Suppressor macrophage (primary cell): ENCODE measurements around the gene SDK1.
"Not testable (repeated sequence)": the region's sequence is repeated elsewhere in the genome, so short reads cannot be mapped to it uniquely, and the experiment has no call there.

Source experiments
- DNase-seq, 4 experiments: peaks; one replicate each; pipeline ENCODE4 v3.0.0-alpha.2; 2020 to 2022

SDK1 gene

DNA sequence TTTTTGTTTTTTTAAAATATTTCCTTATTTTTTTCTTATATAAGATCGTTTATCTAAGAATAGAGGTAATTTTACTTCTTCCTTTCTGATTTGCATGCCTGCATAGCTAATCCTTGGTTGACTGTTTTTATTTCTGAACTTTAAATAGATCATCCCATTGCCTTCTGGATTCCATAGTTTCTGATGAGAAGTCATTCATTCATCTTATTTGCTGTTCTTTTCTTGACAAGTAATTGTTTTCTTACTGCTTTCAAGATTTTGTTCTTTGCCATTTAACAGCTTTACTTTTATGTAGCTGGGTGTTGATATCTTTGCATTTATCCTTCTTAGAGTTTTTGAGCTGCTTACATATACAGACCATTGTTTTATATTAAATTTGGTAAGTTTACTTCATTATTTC is 437.9 kb downstream of the SDK1 start:
- DNase-seq, result no peak

DNA sequence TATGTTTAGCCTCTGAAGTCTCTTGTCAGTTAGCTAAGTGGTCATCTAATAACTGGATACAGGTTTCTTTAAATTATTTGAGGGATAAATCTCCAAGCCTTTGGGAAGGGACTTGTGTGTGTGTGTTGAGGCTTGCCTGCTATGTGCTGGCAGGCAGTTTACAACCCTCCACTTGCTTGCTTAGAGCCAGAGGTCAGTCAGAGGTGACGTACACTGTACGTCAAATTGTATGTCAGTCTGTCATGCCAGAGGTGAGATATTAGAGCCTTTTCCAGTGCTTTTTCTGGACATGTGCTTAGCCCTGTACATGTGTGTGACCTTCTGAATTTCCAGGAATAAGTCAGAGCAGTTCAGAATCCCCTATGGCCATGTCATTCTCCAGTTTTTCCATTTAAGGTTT is 438.9 kb downstream of the SDK1 start:
- DNase-seq, result no peak

DNA sequence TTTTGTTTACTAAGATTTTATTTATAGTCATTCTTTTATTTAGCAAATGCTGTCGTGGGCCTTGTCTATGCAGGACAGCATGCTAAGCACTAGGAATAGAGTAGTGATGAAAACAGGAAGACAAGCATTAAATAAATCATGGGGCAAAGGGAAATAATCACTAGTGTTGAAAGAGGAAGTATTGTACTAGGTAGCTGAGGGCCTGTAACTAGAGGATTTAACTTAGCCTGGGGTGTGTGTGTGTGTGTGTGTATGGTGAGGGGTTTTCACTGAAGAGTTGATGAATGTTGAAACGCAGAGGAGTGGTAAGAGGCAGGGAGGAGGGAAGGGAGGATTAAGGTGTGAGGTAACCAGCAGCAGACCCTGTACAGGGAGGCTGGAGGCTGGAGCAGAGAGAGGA is 446.4 kb downstream of the SDK1 start:
- peak in 2 of 4 experiments; percentile 11 to 33 for DNase-seq

DNA sequence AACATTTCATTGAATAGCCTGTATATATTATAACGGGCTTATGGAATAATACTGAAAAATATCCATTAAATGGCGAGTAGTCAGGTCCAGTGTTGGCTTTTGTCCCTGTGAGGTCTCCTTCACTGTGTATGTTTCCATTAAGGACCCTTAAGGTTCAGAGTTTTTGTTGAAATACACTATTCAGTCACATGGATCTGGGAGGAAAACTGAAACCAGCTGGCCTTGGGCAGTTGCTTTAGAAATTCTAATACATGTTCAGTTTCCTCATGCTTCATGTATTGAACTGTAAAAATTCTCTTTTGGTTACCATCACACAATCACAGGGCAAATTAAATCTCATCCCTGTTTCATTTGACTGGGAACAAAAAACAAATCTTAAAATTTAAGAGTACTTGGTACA is 447.3 kb downstream of the SDK1 start:
- no peak for DNase-seq

DNA sequence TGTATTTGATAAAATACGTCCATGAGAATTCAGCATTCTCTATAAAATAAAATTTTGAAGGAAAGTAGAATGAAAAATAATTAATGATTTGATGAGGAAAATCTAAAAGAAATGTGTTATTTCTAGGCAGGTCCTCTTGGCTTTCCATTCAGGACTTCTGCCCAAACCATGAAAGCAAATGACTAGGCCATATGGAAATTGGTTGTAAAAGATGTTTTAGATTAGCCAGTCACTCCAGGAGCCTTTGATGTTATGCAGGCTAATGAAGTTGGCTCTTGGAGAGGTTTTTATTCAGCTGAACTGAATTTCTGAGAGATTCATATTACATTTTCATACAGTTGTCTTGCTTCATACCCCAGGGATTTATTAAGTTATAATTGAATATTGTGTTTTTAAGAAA is 452.8 kb downstream of the SDK1 start:
- DNase-seq, result no peak

DNA sequence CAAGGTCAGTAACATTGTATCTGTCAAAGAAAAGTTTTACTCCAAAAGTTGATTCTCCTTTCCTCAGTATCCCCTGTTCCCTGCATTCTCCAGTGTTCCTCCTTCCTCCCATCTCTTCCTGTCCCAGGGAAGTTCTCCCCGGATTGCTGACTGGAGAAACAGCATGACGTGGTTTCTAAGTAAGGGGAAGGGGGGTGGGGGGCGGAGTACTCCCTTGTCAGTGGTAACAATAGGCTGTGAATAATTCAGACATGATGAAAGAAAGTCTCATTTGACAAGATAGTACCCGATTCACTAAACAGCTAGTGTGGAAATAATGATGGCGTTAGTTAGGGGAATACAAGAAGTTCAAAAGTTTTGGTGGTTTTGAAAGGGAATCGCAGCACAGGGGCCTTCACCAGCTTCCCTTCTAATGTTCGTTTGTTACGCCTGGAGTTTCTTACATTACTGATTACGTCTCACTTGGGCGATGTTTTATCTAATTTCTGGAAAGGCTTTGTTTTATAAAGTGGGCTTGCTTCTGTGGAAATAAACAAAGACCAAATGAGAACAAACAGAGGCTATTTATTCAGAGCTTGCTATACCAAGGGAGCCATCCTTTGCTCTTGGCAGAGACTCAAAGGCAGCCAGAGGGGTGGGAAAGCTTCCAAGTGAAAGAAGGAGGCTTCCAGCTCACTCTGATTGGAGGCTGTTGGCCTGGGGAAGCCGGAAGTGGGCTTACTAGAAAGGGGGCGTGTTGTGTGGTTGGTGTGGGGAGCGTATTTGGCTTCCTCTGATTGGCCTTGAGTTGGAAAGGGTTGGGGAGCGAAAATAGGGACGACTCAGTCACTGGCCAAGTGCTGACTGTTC is 453.7 kb downstream of the SDK1 start:
- no peak for DNase-seq

DNA sequence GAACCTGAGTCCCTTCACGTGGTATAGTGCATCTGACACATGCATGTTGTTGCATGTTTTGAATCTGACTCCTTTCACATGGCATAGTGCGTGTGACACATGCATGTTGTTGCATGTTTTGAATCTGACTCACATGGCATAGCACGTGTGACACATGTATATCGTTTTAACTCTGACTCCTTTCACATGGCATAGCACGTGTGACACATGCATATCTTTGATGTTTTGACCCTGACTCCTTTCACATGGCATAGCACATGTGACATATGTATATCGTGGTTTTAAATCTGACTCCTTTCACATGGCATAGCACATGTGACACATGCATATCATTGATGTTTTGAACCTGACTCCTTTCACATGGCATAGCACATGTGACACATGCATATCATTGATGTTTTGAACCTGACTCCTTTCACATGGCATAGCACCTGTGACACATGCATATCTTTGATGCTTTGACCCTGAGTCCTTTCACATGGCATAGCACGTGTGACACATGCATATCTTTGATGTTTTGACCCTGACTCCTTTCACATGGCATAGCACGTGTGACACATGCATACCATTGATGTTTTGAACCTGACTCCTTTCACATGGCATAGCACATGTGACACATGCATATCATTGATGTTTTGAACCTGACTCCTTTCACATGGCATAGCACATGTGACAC is 454.9 kb downstream of the SDK1 start:
- not testable (repeated sequence) for DNase-seq

DNA sequence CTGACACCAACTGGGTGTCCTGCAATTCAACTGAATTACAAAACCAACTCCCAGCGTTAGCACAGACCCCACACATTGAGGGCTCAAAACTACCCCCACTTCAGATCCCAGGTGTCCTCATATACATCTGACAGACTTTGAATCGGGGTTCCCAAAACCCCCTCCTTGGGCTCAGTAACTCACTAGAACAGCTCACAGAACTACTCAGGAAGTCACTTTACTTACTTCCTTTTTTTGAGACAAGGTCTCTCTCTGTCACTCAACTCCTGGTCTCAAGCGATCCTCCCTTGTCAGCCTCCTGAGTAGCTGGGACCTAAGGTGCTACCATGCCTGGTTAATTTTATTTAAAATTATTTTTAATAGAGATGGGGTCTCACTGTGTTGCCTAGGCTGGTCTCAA is 456.0 kb downstream of the SDK1 start:
- DNase-seq, result no peak

DNA sequence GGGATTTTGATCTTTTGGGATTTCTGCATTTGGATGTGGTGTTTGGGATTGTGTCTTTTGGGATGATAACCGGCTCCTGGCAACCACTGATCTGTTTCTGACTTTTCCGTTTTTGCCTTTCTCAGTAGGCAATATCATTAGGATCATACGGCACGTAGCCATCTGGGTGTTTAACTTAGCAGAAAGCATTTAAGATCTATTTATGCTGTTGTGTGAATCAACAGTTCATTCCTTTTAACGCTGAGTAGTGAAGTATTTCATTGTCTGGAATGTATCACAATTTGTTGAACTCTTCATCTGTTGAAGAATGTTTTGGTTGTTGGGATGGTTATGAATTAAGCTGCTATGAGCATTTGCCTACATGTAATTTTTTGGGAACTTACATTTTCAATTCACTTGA is 459.6 kb downstream of the SDK1 start:
- no peak for DNase-seq

DNA sequence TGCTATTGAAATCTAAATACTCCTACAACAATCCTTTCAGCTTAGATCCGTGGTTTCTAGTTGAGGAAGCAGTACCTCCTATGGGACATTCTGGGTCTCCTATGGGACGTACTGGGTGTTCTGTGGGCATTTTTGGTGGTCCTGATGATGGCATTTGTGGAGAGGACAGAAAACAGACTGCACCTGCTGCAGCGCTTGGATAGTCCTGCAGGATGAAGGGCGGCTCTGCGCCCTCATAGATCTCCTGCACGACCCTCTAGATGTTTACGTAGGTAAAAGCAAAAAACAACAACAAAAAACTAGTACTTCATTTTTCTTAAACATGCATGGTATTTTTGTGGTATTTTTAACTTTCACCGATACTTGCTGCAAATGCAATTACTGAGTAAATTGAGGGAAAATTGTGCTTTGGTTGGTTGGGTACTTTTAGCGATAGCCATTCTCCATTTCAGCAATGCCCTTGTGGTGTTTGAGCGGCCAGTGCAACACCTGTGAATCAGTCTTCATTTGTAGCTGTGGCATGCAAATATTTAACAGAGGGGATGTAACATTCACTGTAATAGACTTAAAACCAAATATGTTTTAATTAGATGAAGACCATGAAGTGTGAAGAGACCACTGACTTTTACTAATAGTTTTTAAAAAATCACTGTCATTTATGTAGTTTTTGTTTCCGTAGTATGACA is 461.2 kb downstream of the SDK1 start:
- no peak for DNase-seq

DNA sequence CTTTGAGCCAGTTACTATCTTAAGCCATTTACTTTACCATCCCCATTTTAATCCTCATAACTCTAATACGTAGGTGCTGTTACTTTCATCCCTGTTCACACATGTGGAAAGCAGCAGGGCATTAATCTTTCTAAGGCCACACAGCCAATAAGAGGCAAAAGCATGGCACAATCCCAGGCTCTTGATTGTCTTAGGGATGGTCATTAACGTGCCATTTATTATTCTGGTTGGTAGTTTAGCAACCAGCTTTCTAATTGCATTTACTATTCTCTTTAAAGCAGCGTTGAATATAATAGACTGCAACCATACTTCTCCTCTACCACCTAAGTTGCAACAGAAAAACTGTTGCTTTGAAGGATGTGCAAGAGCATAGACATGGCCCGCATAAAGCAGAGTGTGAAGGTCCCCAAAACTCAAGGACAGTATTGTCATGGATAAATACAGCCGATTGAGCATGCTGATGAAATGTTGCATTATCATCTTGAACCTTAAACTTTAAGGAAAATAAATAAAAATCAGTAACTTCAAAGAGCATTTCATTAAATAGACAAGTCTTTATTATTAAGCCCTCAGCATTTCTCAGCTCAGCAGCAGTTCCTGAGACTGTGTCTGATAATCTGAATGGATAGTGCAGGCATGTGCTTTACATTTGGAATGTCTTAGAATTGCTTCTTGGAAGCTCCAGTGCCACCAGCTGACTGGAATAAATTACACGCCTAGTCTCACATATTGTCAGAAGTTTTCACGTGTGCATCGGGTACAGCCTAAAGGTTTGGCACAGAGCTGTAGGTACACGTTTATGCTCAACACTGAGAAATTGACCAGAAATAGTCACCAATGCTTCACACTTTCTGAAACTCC is 467.1 kb downstream of the SDK1 start:
- DNase-seq, result no peak

DNA sequence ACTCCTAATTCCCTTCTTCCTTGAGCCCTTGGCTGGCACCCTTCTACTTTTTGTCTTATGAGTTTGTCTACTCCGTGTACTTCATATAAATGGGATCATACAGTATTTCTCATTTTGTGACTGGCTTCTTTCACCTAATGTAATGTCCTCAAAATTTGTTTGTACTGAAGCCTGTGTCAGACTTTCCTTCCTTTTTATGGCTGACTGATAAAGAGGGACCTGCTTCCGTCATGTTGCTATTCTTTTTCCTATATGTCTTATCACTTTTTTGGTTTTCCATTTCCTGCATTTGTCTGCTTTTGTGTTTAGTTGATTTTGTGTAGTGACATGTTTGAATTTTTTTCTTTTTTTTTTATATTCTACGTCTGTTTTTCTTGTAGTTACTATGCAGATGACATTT is 470.9 kb downstream of the SDK1 start:
- DNase-seq, result no peak

DNA sequence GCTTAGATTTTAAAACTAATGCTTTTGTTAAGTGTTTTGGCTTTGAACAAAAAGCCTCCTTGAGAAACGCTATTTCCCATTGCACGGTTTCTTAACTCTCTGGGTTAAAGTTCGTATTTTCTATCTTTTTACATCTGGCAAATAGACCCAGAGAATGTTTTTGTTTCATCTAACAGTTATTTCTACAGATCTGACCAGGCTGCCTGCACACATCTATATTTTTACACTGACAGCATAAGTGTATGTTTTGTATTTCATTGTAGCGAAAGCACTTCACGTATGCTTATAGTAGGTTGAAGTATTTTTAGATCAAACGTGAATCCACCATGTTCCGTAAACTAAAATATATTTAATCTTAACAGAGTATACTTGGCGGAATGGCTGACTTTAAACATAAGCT is 477.3 kb downstream of the SDK1 start:
- no peak for DNase-seq

DNA sequence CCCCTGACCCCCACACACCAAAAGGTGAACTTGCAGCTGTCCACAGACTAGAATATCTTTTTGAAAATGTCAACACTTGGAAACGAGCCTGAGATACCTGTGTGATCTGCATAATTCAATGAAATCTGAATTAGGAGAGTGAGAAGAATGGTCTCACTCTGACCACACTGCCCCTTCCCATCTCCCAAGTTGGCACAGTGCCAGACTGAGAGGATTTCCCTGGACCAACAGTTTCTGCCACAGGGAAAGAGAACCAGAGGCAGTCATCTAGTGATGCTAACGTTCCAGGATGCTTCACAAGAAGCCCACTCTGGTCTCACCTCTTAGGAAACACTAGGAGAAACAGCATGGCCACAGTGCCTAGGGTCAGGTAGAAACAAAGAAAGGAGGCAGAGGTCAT is 479.0 kb downstream of the SDK1 start:
- DNase-seq, result no peak

DNA sequence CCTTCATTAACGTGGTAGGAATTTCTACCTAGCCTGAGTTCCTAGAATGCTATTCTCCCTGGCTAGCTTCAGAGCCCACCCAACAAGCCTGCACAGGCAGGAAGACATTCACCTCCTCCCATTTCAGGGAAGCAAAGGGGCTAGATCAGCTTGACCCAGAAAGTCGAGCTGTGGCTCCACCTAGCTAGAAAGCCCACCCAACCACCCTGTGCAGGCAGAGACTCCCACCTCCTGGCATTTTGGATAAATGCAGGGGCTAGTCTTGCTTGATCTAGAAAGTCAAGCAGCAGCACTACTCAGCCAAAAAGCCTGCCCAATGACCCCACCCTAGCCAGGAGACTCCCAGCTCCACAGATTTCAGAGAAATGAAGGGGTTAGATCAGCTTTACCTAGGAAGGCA is 479.5 kb downstream of the SDK1 start:
- DNase-seq, result no peak

DNA sequence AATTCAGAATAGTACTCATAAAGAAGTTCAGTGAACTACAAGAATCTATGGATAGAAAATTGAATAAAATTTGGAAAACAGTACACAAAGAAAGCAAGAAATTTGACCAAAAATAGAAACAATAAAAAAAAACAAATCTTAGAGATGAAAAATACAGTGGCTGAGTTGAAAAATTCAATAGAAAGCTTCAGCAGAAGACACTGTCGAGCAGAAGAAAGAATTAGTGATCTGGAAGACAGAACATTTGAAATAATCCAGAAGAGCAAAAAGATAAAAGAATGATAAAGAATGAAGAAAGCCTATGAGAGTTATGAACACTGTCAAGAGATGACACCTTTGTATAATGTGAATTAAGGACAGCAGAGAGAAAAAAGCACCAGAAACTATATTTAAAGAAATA is 480.6 kb downstream of the SDK1 start:
- no peak for DNase-seq

DNA sequence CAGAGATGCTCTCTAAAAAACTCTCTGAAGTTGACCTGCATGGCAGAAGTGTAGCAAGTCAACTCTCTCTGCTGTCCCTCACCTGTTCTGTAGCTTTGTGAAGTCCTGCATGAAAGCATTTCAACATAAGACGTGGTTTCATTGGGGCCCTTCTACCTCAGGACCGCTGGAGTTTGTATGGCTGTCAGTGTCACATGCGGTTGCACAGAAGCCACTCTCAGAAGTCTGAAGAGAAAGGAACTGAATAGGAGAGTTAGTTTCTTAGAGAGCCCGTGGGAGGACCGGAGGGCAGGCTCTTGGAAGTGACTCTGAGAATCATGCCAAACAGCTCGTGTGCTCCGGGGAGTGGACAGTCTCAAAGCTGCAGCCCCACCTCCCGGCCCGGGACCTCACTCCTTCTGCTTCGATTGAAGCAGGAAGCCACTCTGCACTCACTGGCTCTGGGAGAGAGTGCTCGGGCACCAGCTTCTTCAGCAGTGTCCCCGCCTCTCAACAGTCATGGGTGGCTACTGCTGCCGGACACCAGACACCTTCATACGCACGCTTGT is 486.7 kb downstream of the SDK1 start:
- peak in 2 of 4 experiments; percentile 0 to 4 for DNase-seq

DNA sequence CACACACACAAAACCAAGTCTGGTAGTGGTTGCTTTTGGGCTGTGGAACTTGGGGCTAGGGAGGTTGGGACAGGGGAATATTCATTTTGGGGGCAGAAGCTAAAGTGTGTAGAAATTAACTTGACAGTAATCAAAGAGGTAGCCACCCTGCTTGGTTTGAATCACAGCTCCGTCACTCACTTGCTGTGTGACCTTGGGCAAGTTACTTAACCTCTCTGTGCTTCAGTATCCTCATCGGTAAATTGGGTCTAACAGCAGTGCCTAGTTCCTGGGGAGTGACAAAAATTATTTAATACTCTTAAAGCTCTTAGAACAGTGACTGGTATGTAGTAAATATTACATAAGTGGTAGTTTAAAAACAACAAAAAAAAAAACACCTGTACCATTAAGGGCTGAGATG is 489.8 kb downstream of the SDK1 start:
- DNase-seq, result no peak

DNA sequence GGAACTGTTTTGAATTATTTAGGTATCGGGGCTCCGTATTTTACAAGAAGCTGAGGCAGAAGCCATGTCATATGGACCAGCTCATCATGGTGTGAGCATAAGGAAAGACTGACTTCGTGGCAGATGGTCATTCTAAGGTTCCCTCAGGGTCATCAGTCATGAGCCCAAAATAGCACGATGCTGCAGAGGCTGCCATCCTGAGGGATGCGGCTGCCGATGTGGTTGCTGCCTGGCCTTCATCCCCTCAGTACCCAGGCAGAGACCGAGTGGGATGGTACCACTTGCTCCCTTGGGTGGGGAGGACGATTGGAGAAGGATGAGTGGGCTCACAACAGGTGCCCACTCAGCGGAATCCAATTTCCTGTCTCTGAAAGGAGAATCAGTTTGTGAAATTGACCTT is 490.3 kb downstream of the SDK1 start:
- DNase-seq, result no peak

DNA sequence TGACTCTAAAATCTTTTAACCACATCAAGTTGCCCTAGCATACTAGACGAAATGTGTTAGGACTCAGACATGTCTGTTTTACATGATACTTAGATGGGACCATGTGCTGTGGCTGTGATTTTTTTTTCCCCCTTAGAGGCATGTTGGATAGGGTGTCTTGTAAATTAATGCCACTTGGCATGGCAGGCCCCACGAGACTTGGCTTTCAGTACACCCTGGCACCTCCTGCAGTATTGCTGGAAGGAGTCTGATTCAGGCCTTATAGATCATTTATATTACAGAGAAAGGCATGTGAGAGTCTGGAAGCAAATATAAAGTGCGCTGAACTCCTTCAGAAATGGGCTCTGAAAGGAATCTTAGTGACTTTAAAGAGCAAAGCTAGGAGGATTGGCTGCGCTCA is 494.1 kb downstream of the SDK1 start:
- DNase-seq, result no peak

DNA sequence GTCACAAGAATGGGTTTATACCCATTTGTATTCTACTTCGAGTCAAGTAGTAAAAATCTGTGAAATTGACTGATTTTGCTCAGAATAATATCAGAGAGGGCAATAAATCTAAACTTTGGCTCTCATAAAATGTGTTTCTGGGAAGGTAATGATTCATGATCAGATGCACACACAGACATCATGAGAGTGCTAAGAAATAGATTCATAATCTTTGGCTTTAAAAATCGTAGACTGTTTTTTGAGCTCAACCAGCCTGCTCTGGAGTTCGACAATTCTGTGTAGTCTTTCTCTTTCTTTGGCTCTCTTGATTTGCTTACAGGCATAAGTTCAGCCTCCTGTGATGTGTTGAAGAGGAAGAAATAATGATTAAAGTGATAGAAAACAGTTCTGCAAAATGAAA is 494.7 kb downstream of the SDK1 start:
- DNase-seq, result no peak

DNA sequence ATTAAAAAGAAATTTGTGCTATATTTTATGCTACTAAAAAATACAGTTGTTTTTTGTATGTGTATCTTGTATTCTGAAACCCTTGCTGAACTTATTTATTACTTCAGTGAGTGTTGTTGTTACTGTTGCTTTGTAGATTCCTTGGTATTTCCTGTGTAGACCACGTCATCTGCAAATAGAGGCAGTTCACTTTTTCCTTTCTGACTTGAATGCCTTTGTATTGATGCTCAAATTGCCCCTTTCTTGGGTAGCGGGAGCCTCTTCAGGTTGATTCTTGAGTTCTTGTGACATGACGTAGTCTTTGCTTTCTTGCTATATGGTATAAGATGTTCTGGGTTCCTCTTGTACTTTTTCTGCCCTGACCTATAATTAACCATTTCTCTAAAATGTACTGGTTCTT is 504.1 kb downstream of the SDK1 start:
- DNase-seq, result no peak

DNA sequence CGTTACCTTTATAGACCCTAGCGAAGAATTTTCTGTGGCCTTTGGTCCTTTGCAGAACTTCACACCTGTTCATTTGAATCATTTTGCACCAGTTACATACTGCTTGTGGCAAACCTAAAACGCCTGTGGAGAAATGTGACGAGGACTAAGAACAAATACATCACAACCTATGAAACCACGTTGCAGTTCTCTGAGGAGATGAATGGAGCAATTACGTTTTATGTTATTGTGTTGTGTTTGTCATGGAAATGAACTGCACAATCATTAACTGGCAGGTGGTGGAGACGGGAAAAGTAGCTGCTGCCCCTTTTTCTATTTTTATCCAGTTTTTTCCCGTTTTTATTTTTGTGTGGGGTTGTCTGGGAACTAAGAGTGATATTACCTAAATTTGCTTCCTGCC is 505.5 kb downstream of the SDK1 start:
- no peak for DNase-seq
